Measurements from ENCODE around the gene ARHGEF7.

ARHGEF7 gene

DNA sequence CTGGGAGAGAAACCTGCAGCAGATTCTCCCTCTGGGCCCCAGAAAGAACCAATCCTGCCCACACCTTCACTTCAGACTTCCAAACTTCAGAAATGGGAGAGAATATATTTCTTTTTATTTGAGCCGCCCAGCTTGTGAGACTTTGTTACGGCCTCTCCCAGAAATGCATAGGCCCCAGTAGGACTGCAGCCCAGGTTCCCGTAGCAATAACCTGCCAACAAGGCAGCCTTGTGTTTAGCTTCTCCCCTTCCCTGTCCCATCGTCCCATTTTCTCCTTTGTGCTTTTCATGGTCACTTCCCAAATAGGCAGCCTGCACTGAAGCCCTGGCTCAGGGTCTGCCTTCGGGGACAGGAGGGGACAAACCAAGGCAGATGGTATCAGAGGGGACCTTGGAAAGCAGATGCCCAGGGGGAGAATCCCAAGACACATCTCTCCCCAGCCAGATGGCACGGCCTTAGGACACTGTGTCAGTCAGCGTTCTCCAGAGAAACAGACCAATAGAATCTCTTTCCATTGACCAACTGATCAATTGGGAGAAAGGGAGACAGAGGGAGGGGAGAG, 3.7 kb upstream of the ARHGEF7 start:
- DNase-seq (ENCODE audit: low read depth in 2 of 2), result no peak

- no peak for DNase-seq (ENCODE audit: low read depth in 2 of 2)
Observed at GRCh38 chr13:111112196-111112595, 2.9 kb upstream of the ARHGEF7 start.

DNA sequence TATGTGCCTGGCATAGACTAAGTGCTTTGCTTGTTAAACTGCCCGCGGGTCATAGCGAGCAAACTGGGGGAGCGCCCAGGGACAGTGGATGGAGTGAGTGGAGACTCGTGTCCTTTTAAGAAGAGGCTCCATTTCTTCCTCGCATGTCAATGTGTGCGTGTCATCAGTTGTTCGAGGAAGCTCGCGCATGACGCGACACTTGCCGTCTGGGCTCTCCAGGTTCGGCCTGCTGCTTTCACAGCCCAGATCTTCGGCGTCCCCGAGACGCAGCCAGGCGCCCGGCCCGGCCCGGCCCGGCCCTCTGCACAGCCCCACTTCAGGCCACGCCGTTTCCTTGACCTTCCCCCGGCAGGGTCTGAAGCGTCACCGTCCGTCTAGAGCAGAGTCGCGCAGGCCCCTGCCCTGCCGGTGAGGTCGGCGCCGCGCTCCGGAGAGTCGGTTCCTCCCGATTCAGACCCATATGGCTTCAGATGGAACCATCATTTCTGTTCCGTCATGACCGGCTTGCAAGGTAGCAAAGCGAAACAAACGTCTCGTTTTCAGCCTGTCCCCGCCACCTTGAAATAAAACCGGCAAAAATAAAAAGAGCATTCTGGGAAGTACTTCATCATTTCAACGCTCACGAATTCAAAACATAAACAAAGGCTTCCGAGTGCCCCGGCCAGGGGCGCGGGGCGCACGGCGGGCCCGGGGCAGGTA, 599 bp upstream of the ARHGEF7 start:
- no peak for DNase-seq (ENCODE audit: low read depth in 2 of 2)

DNA sequence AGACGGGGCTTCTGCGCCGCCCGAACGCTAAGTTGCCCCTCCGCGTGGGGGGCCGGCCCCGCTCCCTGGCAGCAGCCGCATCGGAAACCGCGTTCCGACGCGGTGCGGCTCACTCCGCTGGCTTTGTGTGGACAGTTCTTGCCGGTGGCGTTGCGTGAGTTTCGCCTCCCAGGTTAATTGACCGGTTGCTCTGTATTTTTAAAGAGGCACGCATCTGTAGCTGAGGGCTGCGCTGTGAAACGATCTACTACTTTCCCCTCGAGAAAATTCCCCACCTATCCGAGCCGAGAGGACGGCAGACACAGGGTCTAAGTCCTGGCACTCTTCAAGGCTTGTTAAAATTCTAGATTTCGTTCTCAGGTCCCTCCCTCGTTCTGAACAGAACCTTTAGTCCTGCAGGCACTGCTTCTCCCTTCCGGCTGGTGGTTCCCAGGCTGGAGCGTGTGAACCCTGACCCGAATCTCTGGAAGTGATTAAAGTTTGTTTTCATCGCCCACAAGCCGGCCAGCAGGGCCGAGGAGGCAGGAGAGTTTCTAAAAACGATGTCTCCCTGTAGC, 933 bp downstream of the ARHGEF7 start:
- no peak for DNase-seq (ENCODE audit: low read depth in 2 of 2)

GRCh38 chr13:111116856-111117255, 1.7 kb downstream of the ARHGEF7 start:
- DNase-seq (ENCODE audit: low read depth in 2 of 2), result no peak

GRCh38 chr13:111117289-111117688, 2.2 kb downstream of the ARHGEF7 start:
- DNase-seq (ENCODE audit: low read depth in 2 of 2), result no peak

DNA sequence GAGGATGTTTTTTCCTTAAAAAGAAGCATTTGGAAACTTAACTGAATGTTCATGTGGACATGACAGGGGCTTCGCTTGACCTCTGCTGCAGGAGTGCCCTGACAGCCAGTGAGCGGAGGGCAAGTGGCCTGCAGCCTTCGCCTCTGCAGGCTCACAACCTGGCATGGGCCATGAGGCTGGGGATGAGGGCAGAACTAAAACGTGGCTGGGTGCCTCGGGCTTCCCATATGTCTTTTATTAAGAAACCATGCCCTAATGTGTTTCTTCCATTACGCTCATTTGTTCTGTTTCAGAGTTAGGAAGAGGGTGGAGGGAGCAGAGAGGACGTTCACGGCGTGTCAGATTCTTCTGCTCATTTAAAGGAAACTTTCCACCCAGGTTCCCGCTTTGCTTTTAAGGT, 2.9 kb downstream of the ARHGEF7 start:
- DNase-seq (ENCODE audit: low read depth in 2 of 2), result no peak

DNA sequence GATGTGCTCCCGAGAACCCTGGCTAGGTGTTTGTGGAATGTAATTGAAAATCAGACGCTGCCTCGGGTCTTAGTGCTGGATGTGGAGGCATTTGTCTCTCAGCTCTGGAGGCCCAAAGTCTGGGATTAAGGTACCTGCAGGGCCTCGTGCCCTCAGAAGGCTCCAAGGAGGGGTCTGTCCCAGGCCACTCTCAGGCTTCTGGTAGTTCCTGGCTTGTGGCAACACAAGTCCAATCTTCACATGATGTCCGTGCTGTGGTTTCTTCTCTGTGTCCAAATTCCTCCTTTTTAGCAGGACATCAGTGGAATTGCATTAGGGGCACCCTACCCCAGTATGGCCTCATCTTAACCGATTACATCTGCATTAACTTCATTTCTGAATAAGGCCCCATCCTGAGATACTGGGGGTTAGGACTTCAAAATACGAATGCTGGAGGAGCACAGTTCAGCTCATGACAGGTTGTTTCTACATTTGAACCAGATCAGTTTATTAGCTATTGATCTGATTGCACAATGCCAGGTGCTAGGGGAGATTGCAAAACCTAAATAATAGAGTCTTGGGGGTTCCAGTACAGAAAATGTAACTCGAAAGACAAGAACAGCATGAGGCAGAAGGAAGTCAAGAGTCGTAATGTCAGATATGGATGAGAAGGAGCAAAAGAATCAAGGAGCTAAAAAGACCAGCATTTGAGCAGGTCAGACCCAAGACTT, 3.9 kb downstream of the ARHGEF7 start:
- DNase-seq (ENCODE audit: low read depth in 2 of 2), result no peak

- no peak for DNase-seq (ENCODE audit: low read depth in 2 of 2)
Observed at GRCh38 chr13:111119966-111120365, 4.9 kb downstream of the ARHGEF7 start.

GRCh38 chr13:111120422-111120821, 5.3 kb downstream of the ARHGEF7 start:
- no peak for DNase-seq (ENCODE audit: low read depth in 2 of 2)

DNA sequence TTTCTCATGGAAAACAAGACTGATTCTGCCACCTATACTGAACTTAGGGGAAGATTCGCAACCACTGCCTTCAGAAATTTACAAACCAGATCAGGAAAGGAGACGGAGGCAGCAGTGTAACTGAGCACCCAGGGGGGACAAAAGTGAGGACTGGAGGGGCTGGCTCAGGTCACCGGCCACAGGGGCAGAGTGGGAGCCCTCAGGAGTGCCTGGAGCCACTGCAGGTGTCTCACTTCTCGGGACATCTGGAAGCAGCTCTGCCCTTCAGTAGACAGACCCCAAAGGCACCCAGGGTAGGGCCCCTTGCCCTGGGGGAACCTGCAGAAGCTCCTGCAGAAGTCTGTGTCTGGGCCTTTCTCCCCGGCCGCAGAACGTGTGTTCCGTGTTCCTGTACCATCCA, 5.8 kb downstream of the ARHGEF7 start:
- DNase-seq (ENCODE audit: low read depth in 2 of 2), result no peak

DNA sequence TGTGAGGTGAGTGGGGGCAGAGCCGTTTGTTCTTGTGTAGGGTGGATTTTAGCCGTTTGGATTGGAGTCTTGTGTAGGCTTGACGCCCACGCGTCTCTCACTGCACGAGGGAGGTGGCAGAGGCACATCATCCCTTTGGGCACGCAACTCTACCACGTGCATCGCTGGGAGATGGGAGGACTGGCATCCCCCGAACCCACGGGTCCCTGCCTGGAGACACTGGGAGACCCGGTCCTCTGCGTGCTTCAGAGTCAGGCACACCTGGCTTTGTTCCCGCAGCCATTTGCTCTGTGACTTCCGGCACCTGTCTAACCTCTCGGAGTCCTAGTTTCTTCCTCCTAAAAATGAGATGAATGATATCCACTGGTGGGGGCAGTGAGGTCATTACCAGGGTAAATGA, 6.4 kb downstream of the ARHGEF7 start:
- DNase-seq (ENCODE audit: low read depth in 2 of 2), result no peak

GRCh38 chr13:111122056-111122455, 6.9 kb downstream of the ARHGEF7 start:
- no peak for DNase-seq (ENCODE audit: low read depth in 2 of 2)

DNA sequence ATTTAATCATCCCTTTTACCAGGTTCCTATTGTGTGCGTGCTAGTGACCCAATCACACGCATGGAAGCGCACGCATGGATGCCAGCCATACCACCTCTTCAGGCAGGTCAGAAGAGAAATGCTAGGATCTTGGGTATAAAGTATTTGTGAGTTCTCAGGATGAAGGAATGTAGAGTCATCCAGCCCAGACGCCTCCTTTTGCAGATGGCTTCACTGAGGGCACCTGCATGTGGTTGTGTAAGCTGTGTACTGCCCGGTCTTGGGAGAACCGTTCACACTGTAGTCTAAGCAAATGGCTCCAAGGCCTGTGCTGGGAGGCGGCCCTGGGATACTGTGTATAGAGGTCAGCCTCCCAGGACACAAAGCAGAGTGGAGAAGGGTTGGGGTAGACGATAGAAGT, 7.5 kb downstream of the ARHGEF7 start:
- DNase-seq (ENCODE audit: low read depth in 2 of 2), result no peak

- DNase-seq (ENCODE audit: low read depth in 2 of 2), result no peak
Observed at GRCh38 chr13:111123221-111123620, 8.1 kb downstream of the ARHGEF7 start.

GRCh38 chr13:111123649-111124048, 8.5 kb downstream of the ARHGEF7 start:
- no peak for DNase-seq (ENCODE audit: low read depth in 2 of 2)

- no peak for DNase-seq (ENCODE audit: low read depth in 2 of 2)
Observed at GRCh38 chr13:111126509-111126908, 11.4 kb downstream of the ARHGEF7 start.

- DNase-seq (ENCODE audit: low read depth in 2 of 2), result no peak
Observed at GRCh38 chr13:111129465-111130115, 14.5 kb downstream of the ARHGEF7 start.

DNA sequence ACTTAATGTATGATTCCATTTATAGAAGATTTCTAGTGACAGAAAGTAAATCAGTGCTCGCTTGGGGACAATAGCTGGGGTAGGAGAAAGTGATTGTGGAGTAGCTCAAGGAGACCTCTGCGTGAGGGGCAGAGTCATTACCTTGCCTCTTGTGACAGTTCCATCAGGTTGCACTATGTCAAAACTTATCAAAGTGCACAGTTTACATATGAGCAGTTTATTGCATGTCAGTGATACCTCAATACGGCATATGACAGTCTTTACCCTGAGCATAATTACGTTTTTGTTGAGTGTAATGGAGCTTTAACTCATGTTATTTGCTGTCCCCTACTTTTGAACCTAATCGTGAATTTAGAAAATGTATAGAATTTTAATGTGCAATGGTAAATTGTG, 15.0 kb downstream of the ARHGEF7 start:
- DNase-seq (ENCODE audit: low read depth in 2 of 2), result no peak

GRCh38 chr13:111131048-111131447, 15.9 kb downstream of the ARHGEF7 start:
- no peak for DNase-seq (ENCODE audit: low read depth in 2 of 2)

DNA sequence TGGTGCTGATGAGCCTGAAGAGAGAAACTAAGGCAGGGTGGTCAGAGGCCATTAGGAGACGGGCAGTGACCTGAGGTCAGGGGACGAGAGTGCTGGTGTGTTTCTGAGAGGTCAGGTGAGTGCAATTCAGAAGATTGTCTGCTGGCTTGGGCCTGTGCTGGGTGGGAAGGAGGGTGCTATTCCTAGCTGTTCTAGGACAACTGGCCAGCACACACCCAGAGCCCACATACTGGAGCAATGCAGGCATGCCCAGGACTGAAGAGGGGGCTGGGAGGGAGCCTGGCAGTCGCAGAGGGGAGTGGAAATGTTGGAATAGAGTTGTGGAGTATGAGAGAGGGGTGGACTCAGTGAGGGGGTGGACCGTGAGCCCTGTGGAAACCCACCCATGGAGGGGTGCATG, 16.5 kb downstream of the ARHGEF7 start:
- no peak for DNase-seq (ENCODE audit: low read depth in 2 of 2)

- DNase-seq (ENCODE audit: low read depth in 2 of 2), result no peak
Observed at GRCh38 chr13:111132948-111133347, 17.8 kb downstream of the ARHGEF7 start.
